NOMO-1 (cell line): ENCODE data around the gene KAT2B.
A peak's percentile ranks its signal among the peaks of the same experiment; 100 is the strongest.

Experiments used
- DNase-seq, 2 experiments: peaks; one replicate each; lab custom pipeline; 2025; ENCODE audit not compliant: unreplicated experiment in 2 of 2; lab: John Stamatoyannopoulos, UW

Gene KAT2B

DNA sequence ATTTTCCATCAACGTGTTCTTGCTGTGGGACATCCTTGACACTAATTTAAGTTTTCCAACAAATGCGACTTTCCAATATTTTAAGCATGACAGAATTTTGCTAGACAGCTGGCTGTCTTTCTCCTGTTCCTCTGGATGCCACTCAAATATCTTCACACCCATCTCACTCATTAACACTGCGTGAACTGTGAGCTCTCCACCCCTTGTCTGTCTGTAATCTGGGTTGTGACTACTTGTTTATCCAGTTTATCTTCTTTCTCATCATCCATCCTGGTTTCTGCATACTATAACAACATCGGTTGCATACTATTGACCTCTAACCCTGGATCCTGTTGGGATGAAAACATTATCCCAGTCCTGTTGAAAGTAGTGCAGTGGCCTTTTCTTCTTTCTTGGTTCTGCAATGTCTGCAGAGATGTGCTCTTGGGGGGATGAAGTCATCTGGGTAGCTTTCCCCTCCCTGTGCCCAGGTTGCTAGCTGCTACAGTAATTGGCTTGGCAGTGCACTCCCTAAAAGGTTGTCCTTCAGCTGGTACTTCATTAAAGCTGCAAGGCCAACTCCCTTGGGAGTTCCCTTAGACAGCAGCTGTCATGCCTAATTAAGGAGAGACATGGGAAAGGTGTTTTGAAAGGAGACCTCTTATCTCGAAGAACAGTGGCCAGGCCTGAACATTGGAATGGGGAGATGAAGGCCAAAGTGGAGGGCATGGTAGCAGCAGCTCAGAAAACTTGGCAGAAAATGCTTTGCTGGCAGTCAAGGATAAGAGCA, 24.7 kb downstream of the KAT2B start:
- DNase-seq: no peak

- no peak for DNase-seq
Observed at GRCh38 chr3:20066079-20066478, 25.8 kb downstream of the KAT2B start.

DNA sequence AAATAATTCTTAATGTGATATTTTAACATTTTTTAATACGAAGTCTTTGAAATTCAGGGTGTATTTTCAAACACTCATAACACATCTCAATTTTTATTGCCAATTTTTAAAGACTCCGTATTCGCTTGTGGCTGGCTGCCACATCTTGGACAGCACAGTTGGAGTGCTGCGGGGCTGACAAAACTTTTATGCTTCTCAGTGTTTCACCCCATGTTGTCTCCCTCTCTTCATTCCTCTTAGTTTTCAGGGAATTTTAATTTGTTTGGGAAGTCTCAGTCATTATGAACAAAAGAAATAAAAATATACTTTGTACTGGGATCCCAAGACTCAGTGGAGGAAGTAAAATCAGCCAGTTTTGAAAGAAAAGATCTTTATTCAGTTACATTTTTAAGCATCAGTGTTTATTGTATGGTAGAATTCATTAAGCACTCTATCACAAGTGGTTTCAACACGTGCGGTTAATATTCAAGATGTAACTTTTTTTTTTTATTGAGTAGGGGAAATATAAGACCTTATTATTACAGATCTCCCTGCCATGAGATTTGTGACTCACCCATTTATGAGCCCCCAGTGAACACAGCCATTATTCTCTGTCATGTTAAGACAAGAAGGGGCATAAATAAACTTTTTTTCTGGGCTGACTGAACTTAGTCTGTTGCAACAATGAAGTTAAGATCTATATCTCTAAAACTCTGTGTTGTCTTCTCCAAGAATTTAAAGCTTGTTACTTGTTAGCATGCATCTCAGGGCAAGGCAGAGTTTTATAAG, 26.8 kb downstream of the KAT2B start:
- DNase-seq: peak in 1 of 2 experiments; percentile 6

DNA sequence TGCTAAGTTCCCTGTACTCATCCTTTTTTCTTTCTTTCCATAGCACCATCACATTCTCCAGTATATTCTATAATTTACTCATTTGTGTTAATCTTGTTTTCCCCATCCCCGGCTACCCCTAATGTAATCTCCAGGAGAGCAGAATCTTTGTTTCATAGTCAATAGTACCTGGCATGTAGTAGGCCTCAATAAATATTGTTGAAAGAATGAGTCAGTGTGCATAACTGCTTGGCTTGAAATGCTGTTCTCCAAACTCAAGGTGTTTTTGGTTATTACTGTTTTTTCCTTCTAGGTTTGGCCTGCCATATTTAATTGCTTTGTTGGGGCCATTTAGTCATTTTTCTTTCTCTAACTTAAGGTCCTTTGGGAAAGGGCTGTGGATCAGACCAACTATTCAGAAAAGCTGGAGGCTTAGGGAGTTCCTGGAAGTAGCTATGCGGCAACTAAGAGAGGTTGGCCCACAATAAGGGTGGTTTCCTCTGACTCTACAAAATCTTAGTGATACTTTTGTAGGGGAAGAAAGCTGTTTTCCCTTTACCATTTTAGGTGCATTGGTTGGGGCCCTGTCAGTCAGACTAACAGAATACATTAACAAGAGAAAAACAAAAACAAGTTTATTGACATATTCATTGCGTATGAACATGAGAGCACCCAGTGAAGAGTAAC, 28.4 kb downstream of the KAT2B start:
- no peak for DNase-seq

GRCh38 chr3:20069178-20069532, 28.9 kb downstream of the KAT2B start:
- no peak for DNase-seq

DNA sequence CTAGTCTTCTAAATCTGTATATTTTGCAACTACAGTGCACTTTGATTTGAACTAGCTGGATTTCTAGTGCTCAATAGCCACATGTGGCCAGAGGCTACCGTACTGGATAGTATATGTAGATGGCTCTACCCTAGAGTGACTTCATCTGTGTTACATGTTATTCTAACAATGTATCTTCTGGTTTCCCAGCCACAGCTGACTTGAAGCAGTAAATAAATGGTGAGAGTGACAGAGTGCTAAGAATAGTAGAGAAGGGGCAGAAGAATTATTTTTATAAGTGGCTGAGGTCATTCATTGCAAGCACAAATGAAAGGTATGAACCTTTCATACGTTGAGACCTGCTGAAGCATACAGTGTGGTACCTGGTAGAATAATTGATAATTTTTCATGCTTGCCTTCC, 30.9 kb downstream of the KAT2B start:
- no peak for DNase-seq

DNA sequence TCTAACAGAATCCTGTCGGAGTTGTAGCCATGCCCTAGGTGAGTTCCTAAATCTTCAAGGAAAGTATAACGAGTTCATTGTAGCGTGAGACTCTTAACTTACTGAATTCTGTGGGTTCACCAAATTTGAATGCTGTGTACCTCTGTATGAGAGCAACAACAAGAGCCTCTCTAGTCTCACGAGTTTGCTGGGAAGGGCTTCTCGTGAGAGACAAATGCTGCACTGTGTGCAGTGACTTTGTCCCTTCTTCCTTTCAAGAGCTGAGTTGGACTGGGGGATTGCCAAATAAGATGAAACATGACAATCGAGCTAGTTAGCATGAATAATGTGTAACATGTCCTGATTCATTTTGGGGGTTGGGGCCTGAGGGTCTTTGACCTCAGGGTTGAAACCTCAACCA, 32.2 kb downstream of the KAT2B start:
- no peak for DNase-seq

DNA sequence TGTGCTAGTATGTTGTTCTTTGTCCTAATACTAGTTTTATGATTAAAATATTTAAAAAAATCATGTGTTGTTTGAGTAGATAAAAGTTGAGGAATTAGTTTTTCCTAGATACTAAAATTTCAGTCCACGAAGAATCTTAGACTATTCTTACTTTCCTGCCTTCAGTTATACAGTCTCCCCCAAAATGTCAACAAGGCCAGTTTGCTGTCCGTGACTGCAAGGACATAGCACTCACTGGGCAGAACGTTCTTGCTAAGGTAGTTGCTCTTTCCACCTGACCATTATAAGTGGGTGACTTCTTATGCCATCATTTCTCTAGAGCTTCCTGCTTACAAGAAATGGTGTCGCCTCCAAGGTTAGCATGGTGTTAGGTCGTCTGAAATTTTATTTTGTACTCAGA, 32.8 kb downstream of the KAT2B start:
- DNase-seq: no peak

- no peak for DNase-seq
Observed at GRCh38 chr3:20073683-20074082, 33.4 kb downstream of the KAT2B start.

DNA sequence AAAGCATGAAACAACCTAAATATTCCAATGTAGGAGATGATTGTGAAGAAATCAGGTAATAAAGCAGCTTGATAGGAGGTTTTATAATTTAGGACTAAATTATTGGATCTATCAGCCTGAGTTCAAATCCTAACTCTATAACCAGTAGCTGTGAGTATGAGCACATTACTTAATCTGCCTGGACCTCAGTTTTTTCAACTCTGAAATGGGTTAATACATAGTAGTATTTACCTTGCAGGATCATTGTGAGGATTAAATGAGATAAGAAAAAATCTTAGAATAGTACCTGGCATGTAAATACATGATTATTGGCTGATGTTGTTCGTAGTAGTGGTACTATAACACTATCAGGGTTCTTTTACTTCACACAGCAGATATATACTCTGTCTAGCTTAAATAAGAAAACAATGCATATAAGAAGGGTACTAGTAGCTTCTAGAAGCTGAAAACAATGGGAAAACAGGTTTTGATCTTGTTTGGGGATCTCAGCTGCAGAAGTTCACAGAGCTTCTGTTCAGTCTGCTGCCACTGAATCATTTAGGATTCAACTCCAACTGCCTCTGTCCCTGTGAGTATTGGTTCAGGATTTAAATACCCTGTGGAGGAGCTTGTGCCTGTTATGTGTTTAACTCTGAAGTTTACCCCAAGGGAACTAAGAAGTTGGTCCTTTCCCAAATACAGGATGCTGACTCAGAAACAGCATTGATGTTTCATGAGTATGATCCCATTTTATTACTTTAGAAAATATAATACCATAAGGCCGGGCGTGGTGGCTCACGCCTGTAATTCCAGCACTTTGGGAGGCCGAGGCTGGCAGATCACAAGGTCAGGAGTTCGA, 34.2 kb downstream of the KAT2B start:
- no peak for DNase-seq

DNA sequence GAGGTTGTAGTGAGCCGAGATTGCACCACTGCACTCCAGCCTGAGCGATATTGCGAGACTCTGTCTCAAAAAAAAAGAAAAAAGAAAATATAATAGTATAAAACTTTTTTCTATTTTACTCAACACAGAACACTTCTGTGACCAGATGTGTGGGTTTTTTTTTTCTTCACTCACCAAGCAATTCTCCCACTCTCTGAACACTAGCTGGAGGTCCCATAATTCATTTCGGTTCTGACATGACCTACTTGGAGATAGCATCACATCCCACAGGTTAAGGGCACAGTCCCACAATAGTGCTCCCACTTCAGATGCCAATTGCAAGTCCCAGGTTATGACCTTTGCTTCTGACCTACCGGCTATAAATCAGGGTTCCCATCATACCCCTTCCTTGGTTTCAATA, 35.0 kb downstream of the KAT2B start:
- DNase-seq: no peak

GRCh38 chr3:20076296-20076997, 36.2 kb downstream of the KAT2B start:
- no peak for DNase-seq

DNA sequence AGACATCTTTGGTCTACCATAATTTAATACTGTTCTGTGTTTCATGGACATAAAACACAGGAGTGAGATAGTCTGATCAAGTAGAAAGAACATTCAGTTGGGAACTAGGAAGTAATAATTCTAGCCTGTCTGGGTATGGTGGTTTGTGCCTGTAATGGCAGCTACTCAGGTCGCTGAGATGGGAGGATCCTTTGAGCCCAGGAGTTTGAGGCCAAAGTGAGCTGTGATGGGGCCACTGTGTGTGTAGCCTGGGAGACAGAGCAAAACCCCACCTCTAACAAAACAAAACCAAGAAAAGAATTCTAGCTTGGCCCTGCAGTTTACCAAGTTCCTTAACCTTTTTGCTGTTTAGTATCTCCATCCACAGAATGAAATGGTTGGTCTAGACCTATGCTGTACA, 36.8 kb downstream of the KAT2B start:
- no peak for DNase-seq

DNA sequence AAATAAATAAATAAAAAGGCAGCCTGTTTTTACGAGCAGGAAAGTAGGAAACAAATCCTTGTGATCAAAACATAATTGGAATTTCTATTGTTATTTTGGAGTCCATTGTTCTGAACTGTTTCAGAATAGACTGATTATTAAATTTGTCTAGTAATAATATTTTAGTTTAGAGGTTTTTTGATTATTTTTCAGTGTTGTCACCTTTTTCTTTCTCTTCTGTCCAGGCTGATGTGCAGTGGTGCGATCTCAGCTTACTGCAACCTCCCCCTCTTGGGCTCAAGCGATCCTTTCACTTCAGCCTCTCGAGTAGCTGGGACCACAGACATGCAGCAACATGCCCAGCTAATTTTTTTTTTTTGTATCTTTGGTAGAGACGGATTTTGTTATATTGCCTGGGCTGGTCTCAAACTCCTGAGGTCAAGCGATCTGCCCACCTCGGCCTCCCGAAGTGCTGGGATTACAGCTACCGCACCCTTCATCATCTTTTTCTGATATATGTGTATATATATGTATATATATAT, 38.0 kb downstream of the KAT2B start:
- DNase-seq: no peak

DNA sequence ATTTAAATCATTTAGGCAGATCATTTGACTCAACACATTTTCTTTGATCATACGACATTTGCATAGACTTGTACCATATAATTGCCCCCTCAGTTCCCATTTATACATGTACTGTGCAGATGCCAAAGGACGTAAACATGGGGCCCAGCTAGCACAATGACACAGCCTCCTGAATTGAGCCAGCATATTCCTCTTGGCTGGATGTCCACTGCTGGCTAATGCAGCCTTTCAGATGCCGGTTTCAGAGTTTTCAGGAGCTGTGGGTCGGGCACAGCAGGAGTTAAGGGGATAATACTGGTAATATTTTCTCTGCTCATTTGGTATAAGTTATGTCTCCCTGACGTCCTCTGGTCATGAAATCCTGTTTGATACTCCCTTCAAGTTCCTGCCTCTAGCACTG, 39.4 kb downstream of the KAT2B start:
- DNase-seq: no peak

- no peak for DNase-seq
Observed at GRCh38 chr3:20080956-20081554, 40.8 kb downstream of the KAT2B start.

DNA sequence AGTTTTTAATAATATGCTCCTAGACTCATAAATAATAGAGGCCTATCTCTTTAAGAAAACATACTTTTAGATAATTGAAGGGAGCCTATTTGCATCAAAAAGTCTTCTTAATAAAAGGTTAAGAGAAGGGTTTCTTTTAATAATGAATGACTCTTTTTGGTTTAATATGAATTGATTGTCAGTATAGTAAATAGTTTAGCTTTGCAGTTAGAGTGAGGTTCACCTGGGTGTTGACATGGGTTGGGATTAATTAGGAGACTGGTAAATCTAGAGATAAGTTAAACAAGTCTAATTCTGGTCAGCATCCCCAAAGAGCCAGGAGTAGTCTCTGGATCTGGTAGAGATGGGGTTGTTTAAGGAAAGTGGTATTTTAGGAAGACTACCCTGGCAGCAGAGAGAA, 43.0 kb downstream of the KAT2B start:
- no peak for DNase-seq

DNA sequence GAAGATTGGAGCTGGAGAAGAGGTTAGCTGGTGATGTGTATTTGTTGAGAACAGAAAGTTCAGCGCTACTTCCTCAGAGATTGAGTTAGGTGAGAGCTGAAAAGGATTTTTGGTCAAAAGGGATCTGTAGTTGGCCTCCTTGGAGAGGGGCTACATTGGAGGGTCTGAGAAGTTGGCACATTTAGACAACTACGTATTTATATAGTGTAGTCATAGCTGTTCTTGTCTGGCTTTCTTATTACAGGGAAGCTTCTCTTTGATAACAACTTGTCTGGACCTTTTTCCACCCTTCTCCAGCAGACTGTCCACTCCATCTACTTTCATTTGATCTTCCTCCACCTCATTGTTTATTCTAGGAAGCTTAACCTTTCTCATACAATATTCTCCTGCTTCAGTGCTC, 43.7 kb downstream of the KAT2B start:
- DNase-seq: no peak

- no peak for DNase-seq
Observed at GRCh38 chr3:20091331-20092047, 51.2 kb downstream of the KAT2B start.
